ENCODE results near the gene PRAF2. TPM values are rescaled to one million over a fixed set of nuclear protein-coding genes. Genes with fewer than 3 reads are reported as not detected.
A peak's percentile ranks its signal among the peaks of the same experiment; 100 is the strongest.

The PRAF2 gene
- total RNA-seq, 4 donors from 2014 or later, result 9.6 to 20.9 (median 17.2) TPM

DNA sequence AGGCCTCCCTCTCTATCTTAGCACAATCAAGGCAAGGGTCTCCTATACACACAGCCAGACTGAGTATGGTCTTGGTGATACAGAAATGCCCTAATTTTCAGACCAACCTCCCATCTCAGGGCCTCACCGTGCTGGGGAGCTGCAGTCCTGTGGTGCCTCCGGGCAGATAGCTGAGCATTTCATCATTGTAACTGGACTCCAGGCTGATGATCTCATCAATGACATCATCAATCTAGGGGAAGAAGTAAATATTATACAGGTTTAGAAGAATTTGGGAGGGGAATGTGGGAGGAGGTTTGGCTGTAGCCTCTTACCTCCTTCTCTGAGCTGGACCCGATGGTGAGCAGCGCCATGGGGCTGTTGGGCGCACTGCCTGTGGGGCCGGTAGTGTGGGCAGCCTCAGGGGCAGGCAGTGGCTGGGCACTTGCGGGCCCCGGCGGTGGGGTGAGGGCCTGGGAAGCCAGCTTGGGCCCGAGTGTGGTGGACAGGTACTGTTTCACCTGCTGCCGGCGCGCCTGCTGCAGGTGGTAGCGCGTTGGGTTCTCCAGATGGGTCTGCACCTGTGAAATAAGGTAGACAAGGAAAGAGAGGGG, 35.8 kb downstream of the PRAF2 start:
- Histone ChIP-seq H3K4me3 (no peak overlapping the region), H3K36me3 (peaks cover 0 to 59% of the 10 kb centered on the region in 2 donors), H3K4me1 (peaks cover 5 to 53% (median 9%) of the 10 kb centered on the region in 3 donors), H3K27ac (peak overlapping the region in 3 of 4 donors; percentile 52 to 98 (median 97)), H3K9me3 (no peaks in the 10 kb centered on the region), H3K27me3 (no peaks in the 10 kb centered on the region)
- no peak for TF ChIP-seq POLR2AphosphoS5 (IDR thresholded peaks at IDR 0.05)
- WGBS, 2 donors (ENCODE audit: low coverage in 1 of 2), result 80% methylated on average over 2 of the region's 15 CpGs; no CpG with 5 or more reads in 1 of the 2 donors
- no peak for ATAC-seq

GRCh38 chrX:49030283-49030682, 43.5 kb downstream of the PRAF2 start:
- Histone ChIP-seq H3K36me3 (peaks cover 0 to 61% of the 10 kb centered on the region in 2 donors), H3K27me3 (no peaks in the 10 kb centered on the region), H3K4me3 (no peak overlapping the region), H3K9me3 (no peaks in the 10 kb centered on the region), H3K27ac (peak overlapping the region in 3 of 4 donors; percentile 4 to 19 (median 11)), H3K4me1 (peaks cover 0 to 24% (median 0%) of the 10 kb centered on the region in 3 donors)
- ATAC-seq, result peak; percentile 7
- TF ChIP-seq EP300 (IDR thresholded peaks at IDR 0.05), result no peak
- TF ChIP-seq POLR2AphosphoS5 (IDR thresholded peaks at IDR 0.05), result no peak
- no peak for TF ChIP-seq CTCF (IDR thresholded peaks at IDR 0.05)
- no peak for TF ChIP-seq POLR2A (IDR thresholded peaks at IDR 0.05)
- no CpG with 5 or more reads among the region's 6 CpGs for WGBS, 2 donors (ENCODE audit: low coverage in 1 of 2)

DNA sequence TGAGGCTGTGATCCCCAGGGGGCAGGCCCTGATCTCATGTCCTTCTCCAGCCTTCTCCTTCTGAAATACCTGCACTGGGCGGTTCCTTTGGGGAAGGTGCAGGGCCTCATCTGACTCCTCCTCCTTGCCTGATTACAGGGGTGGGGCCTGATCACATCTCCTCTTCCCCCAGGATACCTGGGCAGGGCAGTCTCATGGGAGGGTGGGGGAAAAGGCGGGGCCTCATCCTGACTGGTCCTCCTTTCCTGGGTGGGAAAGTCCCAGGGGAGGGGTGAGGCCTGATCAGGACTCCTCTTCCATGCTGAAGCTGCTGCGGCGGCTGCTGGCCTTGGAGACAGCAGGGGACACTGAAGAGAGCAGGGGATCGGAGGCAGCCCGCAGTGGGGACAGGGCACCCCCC, 43.9 kb downstream of the PRAF2 start:
- no CpG with 5 or more reads among the region's 6 CpGs for WGBS, 2 donors (ENCODE audit: low coverage in 1 of 2)
- Histone ChIP-seq H3K9me3 (no peaks in the 10 kb centered on the region), H3K36me3 (peaks cover 0 to 61% of the 10 kb centered on the region in 2 donors), H3K4me1 (peaks cover 0 to 22% (median 0%) of the 10 kb centered on the region in 3 donors), H3K4me3 (no peak overlapping the region), H3K27me3 (no peaks in the 10 kb centered on the region), H3K27ac (peak overlapping the region in 3 of 4 donors; percentile 4 to 19 (median 11))
- TF ChIP-seq POLR2A (IDR thresholded peaks at IDR 0.05) (no peak), CTCF (IDR thresholded peaks at IDR 0.05) (no peak), POLR2AphosphoS5 (IDR thresholded peaks at IDR 0.05) (no peak), EP300 (IDR thresholded peaks at IDR 0.05) (no peak)
- ATAC-seq, result peak; percentile 14

Small RNA genes lying within 50 kb of the gene (small RNA-seq; reads per million reads assigned to genes)
- gene RNU4-52P, result 0 to 0.27 (median 0.04) reads per million in 4 donors

Other genes with a start within 250 kb of the PRAF2 start
- gene ERAS, start 247.5 kb downstream of the PRAF2 start, total RNA-seq, result not detected
- gene PCSK1N, start 238.4 kb downstream of the PRAF2 start, total RNA-seq, result 10 to 100 TPM in 1 of 4 donors, 1 to 10 TPM in 3; 2.3 to 10.6 (median 5.5) TPM
- 10 to 100 TPM; 38.0 to 57.7 (median 39.5) TPM for gene TIMM17B, start 176.2 kb downstream of the PRAF2 start, total RNA-seq
- gene PQBP1, start 176.1 kb downstream of the PRAF2 start, total RNA-seq, result 10 to 100 TPM; 47.8 to 79.8 (median 69.4) TPM
- 10 to 100 TPM in 3 of 4 donors, 1 to 10 TPM in 1; 8.1 to 12.8 (median 11.9) TPM for gene SLC35A2, start 162.4 kb downstream of the PRAF2 start, total RNA-seq
- 1 to 10 TPM; 4.7 to 7.4 (median 7.0) TPM for gene PIM2, start 155.0 kb downstream of the PRAF2 start, total RNA-seq
- 10 to 100 TPM; 36.8 to 54.3 (median 47.7) TPM for gene OTUD5, start 116.4 kb downstream of the PRAF2 start, total RNA-seq
- gene KCND1, start 102.2 kb downstream of the PRAF2 start, total RNA-seq, result 1 to 10 TPM in 3 of 4 donors, under 1 TPM in 1; 0.78 to 2.7 (median 1.7) TPM
- gene GRIPAP1, start 71.7 kb downstream of the PRAF2 start, total RNA-seq, result 10 to 100 TPM; 28.1 to 62.6 (median 33.9) TPM
- 100 to 1,000 TPM in 3 of 4 donors, 10 to 100 TPM in 1; 85.8 to 165 (median 107) TPM for gene TFE3, start 30.6 kb downstream of the PRAF2 start, total RNA-seq
- 1 to 10 TPM; 1.1 to 4.7 (median 2.5) TPM for gene CCDC120, start 15.0 kb downstream of the PRAF2 start, total RNA-seq
- gene WDR45, start 5.9 kb upstream of the PRAF2 start, total RNA-seq, result 100 to 1,000 TPM in 1 of 4 donors, 10 to 100 TPM in 3; 60.8 to 101 (median 80.9) TPM
- 10 to 100 TPM; 28.2 to 34.1 (median 31.5) TPM for gene GPKOW, start 49.7 kb upstream of the PRAF2 start, total RNA-seq
- gene MAGIX, start 88.8 kb upstream of the PRAF2 start, total RNA-seq, result 1 to 10 TPM in 3 of 4 donors, under 1 TPM in 1; 0.69 to 4.6 (median 3.1) TPM
- gene PLP2, start 97.9 kb upstream of the PRAF2 start, total RNA-seq, result 10 to 100 TPM; 57.9 to 78.7 (median 67.9) TPM
- gene PRICKLE3, start 112.4 kb upstream of the PRAF2 start, total RNA-seq, result 10 to 100 TPM in 2 of 4 donors, 1 to 10 TPM in 2; 6.2 to 15.9 (median 9.6) TPM
- 10 to 100 TPM in 1 of 4 donors, 1 to 10 TPM in 3; 2.9 to 10.5 (median 5.4) TPM for gene SYP, start 126.2 kb upstream of the PRAF2 start, total RNA-seq
- 1 to 10 TPM in 1 of 4 donors, not detected in 3; 1.7 TPM for gene CACNA1F, start 159.3 kb upstream of the PRAF2 start, total RNA-seq
- gene CCDC22, start 161.5 kb upstream of the PRAF2 start, total RNA-seq, result 10 to 100 TPM; 10.7 to 17.9 (median 14.1) TPM
- gene FOXP3, start 190.7 kb upstream of the PRAF2 start, total RNA-seq, result under 1 TPM in 1 of 4 donors, not detected in 3; 0.22 TPM
- gene PPP1R3F, start 195.8 kb upstream of the PRAF2 start, total RNA-seq, result 10 to 100 TPM; 12.0 to 27.5 (median 17.0) TPM
- not detected for gene GAGE10, start 229.6 kb upstream of the PRAF2 start, total RNA-seq
- not detected for gene GAGE12J, start 248.0 kb upstream of the PRAF2 start, total RNA-seq